CD14-positive monocyte (primary cell): ENCODE results near the gene SNRPN. TPM values are rescaled to one million over a fixed set of nuclear protein-coding genes. Genes with fewer than 3 reads are reported as not detected.

Source experiments
- DNase-seq, 3 donors: peaks; one replicate each; pipeline ENCODE4 v3.0.0-alpha.2; 2011 to 2022
- H2AFZ ChIP-seq: 2 replicates; pipeline ENCODE4 v1.6.0; 2012; ENCODE audit warnings: mild to moderate bottlenecking, low read depth, low read length, inconsistent platforms; ENCODE audit not compliant: insufficient read depth, poor library complexity, severe bottlenecking
- H3K27ac ChIP-seq, 2 donors: 1 replicate in 1 of 2; 2 replicates in 1 of 2; pipeline ENCODE4 v1.5.1; 2012 to 2013; ENCODE audit warnings: low read length in 2 of 2, control low read depth in 1 of 2, inconsistent platforms in 1 of 2, low read depth in 1 of 2, mild to moderate bottlenecking in 1 of 2
- H3K27me3 ChIP-seq, 2 donors: one replicate each; pipeline versions ENCODE4 v1.6.0 to v1.6.1; 2011 to 2013; ENCODE audit warnings: low read length in 2 of 2; ENCODE audit not compliant: control insufficient read depth in 2 of 2, insufficient read depth in 2 of 2
- H3K36me3 ChIP-seq, 2 donors: replicated peaks in 1 of 2; 1 replicate in 1 of 2; 2 replicates in 1 of 2; pipeline versions ENCODE4 v1.5.1 to v1.6.1; 2012 to 2013; ENCODE audit warnings: low read length in 2 of 2, control low read depth in 1 of 2, inconsistent platforms in 1 of 2, mild to moderate bottlenecking in 1 of 2; ENCODE audit not compliant: insufficient read depth in 2 of 2, control insufficient read depth in 1 of 2
- H3K4me1 ChIP-seq, 2 donors: 1 replicate in 1 of 2; 2 replicates in 1 of 2; pipeline versions ENCODE4 v1.5.1 to v1.6.1; 2012 to 2013; ENCODE audit warnings: low read length in 2 of 2, control low read depth in 1 of 2, inconsistent platforms in 1 of 2, mild to moderate bottlenecking in 1 of 2, moderate library complexity in 1 of 2; ENCODE audit not compliant: insufficient read depth in 2 of 2, control insufficient read depth in 1 of 2
- H3K4me2 ChIP-seq: replicated peaks from 2 replicates; pipeline ENCODE3; 2012; ENCODE audit warnings: low read length, moderate library complexity, mild to moderate bottlenecking; ENCODE audit not compliant: poor library complexity, severe bottlenecking; ENCODE audit errors: extremely low read depth
- H3K4me3 ChIP-seq, 3 experiments: fragments of 200-600 bp in 1 of 3; sonication (generic) in 1 of 3; replicated peaks in 1 of 3; 1 replicate in 2 of 3; 2 replicates in 1 of 3; pipeline ENCODE4 v1.5.1; 2011 to 2013; ENCODE audit warnings: low read length in 3 of 3, mild to moderate bottlenecking in 3 of 3, control low read depth in 2 of 3, low read depth in 2 of 3, inconsistent platforms in 1 of 3, moderate library complexity in 1 of 3
- H3K79me2 ChIP-seq: 2 replicates; pipeline ENCODE4 v1.6.0; 2012; ENCODE audit warnings: mild to moderate bottlenecking, control low read depth, inconsistent platforms, low read length, moderate library complexity; ENCODE audit not compliant: insufficient read depth
- H3K9ac ChIP-seq: 2 replicates; pipeline ENCODE4 v1.6.0; 2017; ENCODE audit warnings: low read length, mild to moderate bottlenecking; ENCODE audit not compliant: insufficient read depth, poor library complexity, severe bottlenecking
- H3K9me3 ChIP-seq, 2 donors: replicated peaks in 1 of 2; 1 replicate in 1 of 2; 2 replicates in 1 of 2; pipeline versions ENCODE4 v1.5.1 to v1.6.1; 2012 to 2013; ENCODE audit warnings: low read length in 2 of 2, control low read depth in 1 of 2; ENCODE audit not compliant: control insufficient read depth in 1 of 2, insufficient read depth in 1 of 2
- H4K20me1 ChIP-seq: 2 replicates; pipeline ENCODE4 v1.6.0; 2012; ENCODE audit warnings: mild to moderate bottlenecking, low read length, control low read depth, moderate library complexity; ENCODE audit not compliant: insufficient read depth
- H3K27ac Mint-ChIP-seq, 7 donors: one replicate each; pipeline ENCODE4 v1.8.0; 2020; ENCODE audit warnings: mild to moderate bottlenecking in 7 of 7, mixed read lengths in 7 of 7, moderate library complexity in 6 of 7, inconsistent platforms in 2 of 7
- H3K27me3 Mint-ChIP-seq, 3 donors: one replicate each; pipeline ENCODE4 v1.8.0; 2021 to 2022; ENCODE audit warnings: low read depth in 3 of 3, mild to moderate bottlenecking in 3 of 3, mixed read lengths in 3 of 3, moderate library complexity in 3 of 3, inconsistent platforms in 1 of 3
- H3K36me3 Mint-ChIP-seq, 2 donors: one replicate each; pipeline ENCODE4 v1.8.0; 2020; ENCODE audit warnings: mixed read lengths in 2 of 2, inconsistent platforms in 1 of 2, mild to moderate bottlenecking in 1 of 2
- H3K4me1 Mint-ChIP-seq: one replicate; pipeline ENCODE4 v1.8.0; 2020; ENCODE audit warnings: mild to moderate bottlenecking, mixed read lengths
- H3K4me3 Mint-ChIP-seq, 2 donors: one replicate each; pipeline ENCODE4 v1.8.0; 2020; ENCODE audit warnings: mild to moderate bottlenecking in 2 of 2, mixed read lengths in 2 of 2, moderate library complexity in 1 of 2
- H3K9me3 Mint-ChIP-seq, 7 donors: one replicate each; pipeline ENCODE4 v1.8.0; 2020 to 2022; ENCODE audit warnings: mixed read lengths in 7 of 7, mild to moderate bottlenecking in 6 of 7, moderate library complexity in 6 of 7, inconsistent platforms in 2 of 7
- CTCF ChIP-seq: fragments of 200-600 bp; IDR thresholded peaks from one replicate; pipeline ENCODE4 v1.8.0; 2022; ENCODE audit warnings: antibody characterized with exemption, mild to moderate bottlenecking
- WGBS: methylation state at CpG from one replicate; pipeline ENCODE4 v1.1.5; 2013; ENCODE audit warnings: missing lambda C conversion rate; ENCODE audit not compliant: insufficient coverage; 5-methylcytosine and 5-hydroxymethylcytosine counted together
- intact Hi-C, 2 donors: fragments of 100-400 bp; cut with micrococcal nuclease; formaldehyde crosslinking; loops; one replicate each; pipeline versions ENCODE4 v1.15.0 to v1.15.1; 2023
- polyA plus RNA-seq, 3 donors: library from polyadenylated mRNA; depleted of rRNA in 1 of 3; unstranded in 2 of 3; stranded (reverse) in 1 of 3; fragments of 300-500 nt in 2 of 3; fragments of >200 nt in 1 of 3; fragmentation: Illumina TruSeq in 2 of 3; gene quantifications; 1 replicate in 2 of 3; 2 replicates in 1 of 3; pipeline ENCODE4 v1.2.3, GENCODE V29; 2012 to 2021

Gene SNRPN
- polyA plus RNA-seq, 3 donors = 12.6 to 46.1 (median 43.9) TPM

- intact Hi-C loops = no loop called here
- Histone ChIP-seq H3K27ac (no peak overlapping the region), H3K4me1 (no peaks in the 10 kb centered on the region), H4K20me1 (no peaks in the 10 kb centered on the region), H2AFZ (no peak overlapping the region), H3K4me2 (no peak overlapping the region), H3K9ac (no peak overlapping the region), H3K36me3 (no peaks in the 10 kb centered on the region), H3K27me3 (no peaks in the 10 kb centered on the region), H3K4me3 (no peak overlapping the region), H3K79me2 (no peaks in the 10 kb centered on the region), H3K9me3 (peaks cover 47% of the 10 kb centered on the region in 2 donors)
- Mint-ChIP-seq H3K36me3 (no peaks in the 10 kb centered on the region), H3K27me3 (peaks cover 0 to 2% (median 0%) of the 10 kb centered on the region in 3 donors), H3K4me1 (peaks cover 1% of the 10 kb centered on the region), H3K4me3 (no peak overlapping the region), H3K27ac (no peak overlapping the region), H3K9me3 (peaks cover 6 to 49% (median 26%) of the 10 kb centered on the region in 7 donors)
- no CpG with 5 or more reads among the region's 1 CpG for WGBS
- no peak for TF ChIP-seq CTCF
- no peak for DNase-seq
Observed at GRCh38 chr15:24944954-24945353, 9.8 kb upstream of the SNRPN start.

- no peak for DNase-seq
- peaks cover 1% of the 10 kb centered on the region for H3K4me1 Mint-ChIP-seq
- H3K79me2 ChIP-seq = no peaks in the 10 kb centered on the region
- H3K4me3 Mint-ChIP-seq = no peak overlapping the region
- peaks cover 0 to 5% (median 0%) of the 10 kb centered on the region in 3 donors for H3K27me3 Mint-ChIP-seq
- no peaks in the 10 kb centered on the region for H3K27me3 ChIP-seq
- intact Hi-C loops = no loop called here
- H2AFZ ChIP-seq = no peak overlapping the region
- H3K4me1 ChIP-seq = no peaks in the 10 kb centered on the region
- H3K9ac ChIP-seq = no peak overlapping the region
- no peak overlapping the region for H3K4me2 ChIP-seq
- H3K4me3 ChIP-seq = no peak overlapping the region
- no CpG with 5 or more reads among the region's 1 CpG for WGBS
- H3K9me3 ChIP-seq = peaks cover 42 to 50% of the 10 kb centered on the region in 2 donors
- no peaks in the 10 kb centered on the region for H4K20me1 ChIP-seq
- H3K36me3 ChIP-seq = no peaks in the 10 kb centered on the region
- H3K27ac Mint-ChIP-seq = peak overlapping the region in 1 of 7 donors; percentile 15
- no peak overlapping the region for H3K27ac ChIP-seq
- H3K9me3 Mint-ChIP-seq = peaks cover 4 to 46% (median 24%) of the 10 kb centered on the region in 7 donors
- no peak for TF ChIP-seq CTCF
- no peaks in the 10 kb centered on the region for H3K36me3 Mint-ChIP-seq
Observed at GRCh38 chr15:24945711-24946110, 9.1 kb upstream of the SNRPN start.
